Type B pancreatic cell (in vitro differentiated cells): ENCODE measurements around the gene PSMA2. TPM values are rescaled to one million over a fixed set of nuclear protein-coding genes. Genes with fewer than 3 reads are reported as not detected.

Experiments
- DNase-seq: peaks from one replicate; pipeline ENCODE4 v3.0.0; 2021; ENCODE audit warnings: mixed read lengths; ENCODE audit not compliant: unreplicated experiment; ENCODE audit errors: extremely low spot score
- H3K27ac Mint-ChIP-seq: 2 replicates; pipeline ENCODE4 v1.8.0; 2021; ENCODE audit warnings: mild to moderate bottlenecking, mixed read lengths
- H3K27me3 Mint-ChIP-seq: 2 replicates; pipeline ENCODE4 v1.8.0; 2021; ENCODE audit warnings: mixed read lengths
- H3K36me3 Mint-ChIP-seq: 2 replicates; pipeline ENCODE4 v1.8.0; 2021; ENCODE audit warnings: mixed read lengths
- H3K4me1 Mint-ChIP-seq: one replicate; pipeline ENCODE4 v1.8.0; 2021; ENCODE audit warnings: mixed read lengths; ENCODE audit not compliant: unreplicated experiment
- H3K4me3 Mint-ChIP-seq: 2 replicates; pipeline ENCODE4 v1.8.0; 2021; ENCODE audit warnings: mild to moderate bottlenecking, mixed read lengths
- H3K9me3 Mint-ChIP-seq: 2 replicates; pipeline ENCODE4 v1.8.0; 2021; ENCODE audit warnings: mixed read lengths
- total RNA-seq: library from RNA; stranded (reverse); gene quantifications from 2 replicates; pipeline ENCODE4 v1.2.1, GENCODE V29; 2021; ENCODE audit warnings: low replicate concordance
- TF ChIP-seq, protein P1 (sequence below): fragments of 200-600 bp; sonication (generic); conservative IDR thresholded peaks from 2 replicates; pipeline ENCODE4 v1.5.0; 2021; ENCODE audit warnings: antibody characterized with exemption, mild to moderate bottlenecking

Gene PSMA2
- total RNA-seq, 1 donor from 2014 or later: 99.3 TPM

DNA sequence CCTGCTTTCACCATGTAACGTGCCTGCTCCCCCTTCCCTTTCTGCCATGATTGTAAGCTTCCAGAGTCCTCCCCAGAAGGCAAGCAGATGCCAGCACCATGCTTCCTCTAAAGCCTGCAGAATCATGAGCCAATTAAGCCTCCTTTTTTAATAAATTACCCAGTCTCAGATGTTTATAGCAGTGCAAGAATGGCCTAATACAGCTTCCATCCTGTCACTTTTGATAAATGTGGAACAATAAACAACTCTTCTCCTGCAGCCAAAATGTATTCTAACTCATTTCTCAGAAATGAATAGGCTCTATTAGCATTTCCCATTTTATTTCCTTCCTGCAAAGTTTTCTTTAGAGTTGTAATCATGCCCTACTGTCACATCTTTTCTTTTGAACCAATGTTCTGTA lies 63.5 kb downstream of the PSMA2 start:
- H3K36me3 Mint-ChIP-seq: no peaks in the 10 kb centered on the region
- peaks cover 3% of the 10 kb centered on the region for H3K27me3 Mint-ChIP-seq
- peaks cover 12% of the 10 kb centered on the region for H3K9me3 Mint-ChIP-seq
- no peak overlapping the region for H3K4me3 Mint-ChIP-seq
- TF ChIP-seq, protein P1, sequence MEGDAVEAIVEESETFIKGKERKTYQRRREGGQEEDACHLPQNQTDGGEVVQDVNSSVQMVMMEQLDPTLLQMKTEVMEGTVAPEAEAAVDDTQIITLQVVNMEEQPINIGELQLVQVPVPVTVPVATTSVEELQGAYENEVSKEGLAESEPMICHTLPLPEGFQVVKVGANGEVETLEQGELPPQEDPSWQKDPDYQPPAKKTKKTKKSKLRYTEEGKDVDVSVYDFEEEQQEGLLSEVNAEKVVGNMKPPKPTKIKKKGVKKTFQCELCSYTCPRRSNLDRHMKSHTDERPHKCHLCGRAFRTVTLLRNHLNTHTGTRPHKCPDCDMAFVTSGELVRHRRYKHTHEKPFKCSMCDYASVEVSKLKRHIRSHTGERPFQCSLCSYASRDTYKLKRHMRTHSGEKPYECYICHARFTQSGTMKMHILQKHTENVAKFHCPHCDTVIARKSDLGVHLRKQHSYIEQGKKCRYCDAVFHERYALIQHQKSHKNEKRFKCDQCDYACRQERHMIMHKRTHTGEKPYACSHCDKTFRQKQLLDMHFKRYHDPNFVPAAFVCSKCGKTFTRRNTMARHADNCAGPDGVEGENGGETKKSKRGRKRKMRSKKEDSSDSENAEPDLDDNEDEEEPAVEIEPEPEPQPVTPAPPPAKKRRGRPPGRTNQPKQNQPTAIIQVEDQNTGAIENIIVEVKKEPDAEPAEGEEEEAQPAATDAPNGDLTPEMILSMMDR: no peak
- no peak for DNase-seq
- H3K27ac Mint-ChIP-seq: no peak overlapping the region
- H3K4me1 Mint-ChIP-seq: peaks cover 6% of the 10 kb centered on the region

Other genes with a start within 250 kb of the PSMA2 start
- 4.5 and 8.1 TPM in 2 replicates for gene C7orf25, start 20.1 kb downstream of the PSMA2 start, total RNA-seq
- 57.6 and 62.8 TPM in 2 replicates for gene MRPL32, start 202 bp upstream of the PSMA2 start, total RNA-seq
- gene HECW1, start 180.5 kb upstream of the PSMA2 start, total RNA-seq: 0.90 and 1.4 TPM in 2 replicates